ENCODE data around the gene ERC2.

The ERC2 gene

GRCh38 chr3:55654123-55654760 lies 814.0 kb downstream of the ERC2 start:
- FAIRE-seq: no peak

GRCh38 chr3:55651011-55651410 lies 817.3 kb downstream of the ERC2 start:
- no peak for FAIRE-seq

GRCh38 chr3:55650011-55650410 lies 818.3 kb downstream of the ERC2 start:
- FAIRE-seq: no peak

DNA sequence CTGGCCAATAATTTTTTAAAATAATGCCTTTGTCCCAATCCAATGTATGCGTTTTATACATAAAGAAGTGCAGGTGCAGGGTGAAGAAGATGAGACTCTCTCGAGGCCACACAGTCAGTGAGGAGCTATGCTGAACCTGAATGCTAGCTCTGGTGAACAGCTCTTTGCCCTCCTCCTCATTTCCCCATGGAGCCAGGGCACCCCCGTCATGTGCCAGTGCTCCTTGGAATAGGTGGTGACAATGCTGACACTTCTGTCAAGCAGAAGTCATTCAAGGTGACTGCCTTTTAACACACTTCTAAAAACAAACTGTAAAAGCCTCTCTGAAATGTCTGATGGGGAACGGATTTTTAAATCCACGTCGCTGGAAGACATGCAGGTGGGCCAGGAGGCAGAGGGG lies 818.7 kb downstream of the ERC2 start:
- FAIRE-seq: no peak

GRCh38 chr3:55648591-55649318 lies 819.5 kb downstream of the ERC2 start:
- FAIRE-seq: no peak

GRCh38 chr3:55647670-55648069 lies 820.6 kb downstream of the ERC2 start:
- FAIRE-seq: no peak

DNA sequence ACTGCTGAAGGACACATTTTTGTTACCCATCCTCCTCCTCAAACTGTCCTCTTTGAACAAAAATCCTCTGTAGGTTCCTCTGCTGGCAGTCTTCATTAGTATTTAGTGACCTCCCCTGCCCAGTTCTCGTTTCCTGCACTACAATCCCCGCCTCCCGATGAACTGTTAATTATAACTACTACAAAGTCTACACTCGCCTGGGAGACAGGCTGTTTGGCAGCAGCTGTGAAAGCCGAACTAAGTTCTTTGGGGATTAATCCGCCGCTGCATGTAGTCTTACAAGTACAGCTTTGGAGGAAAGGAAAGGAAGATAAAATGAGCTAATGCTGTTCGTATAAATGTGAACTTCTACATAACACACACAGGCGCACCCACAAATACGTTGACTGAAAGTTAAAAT lies 821.2 kb downstream of the ERC2 start:
- FAIRE-seq: no peak

GRCh38 chr3:55646121-55646520 lies 822.1 kb downstream of the ERC2 start:
- FAIRE-seq: no peak

DNA sequence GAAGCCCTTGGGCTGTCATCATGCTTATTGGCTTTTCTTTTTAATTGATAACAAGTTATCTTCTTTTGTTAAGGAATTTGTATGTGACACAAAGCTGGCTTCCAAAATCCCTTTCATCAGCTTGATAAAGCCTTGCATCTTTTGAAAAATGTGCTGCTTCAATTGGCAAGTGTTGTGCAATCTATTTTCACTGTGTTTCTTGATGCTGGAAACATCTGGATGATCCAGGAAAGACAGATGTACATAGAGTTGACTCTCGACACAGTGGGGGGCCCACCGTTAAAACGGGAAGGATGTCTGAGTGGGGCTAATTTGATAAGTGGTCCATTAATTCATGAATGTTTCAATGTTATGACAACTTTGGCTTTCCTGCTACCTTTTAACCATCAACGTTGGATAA lies 822.8 kb downstream of the ERC2 start:
- FAIRE-seq: no peak

DNA sequence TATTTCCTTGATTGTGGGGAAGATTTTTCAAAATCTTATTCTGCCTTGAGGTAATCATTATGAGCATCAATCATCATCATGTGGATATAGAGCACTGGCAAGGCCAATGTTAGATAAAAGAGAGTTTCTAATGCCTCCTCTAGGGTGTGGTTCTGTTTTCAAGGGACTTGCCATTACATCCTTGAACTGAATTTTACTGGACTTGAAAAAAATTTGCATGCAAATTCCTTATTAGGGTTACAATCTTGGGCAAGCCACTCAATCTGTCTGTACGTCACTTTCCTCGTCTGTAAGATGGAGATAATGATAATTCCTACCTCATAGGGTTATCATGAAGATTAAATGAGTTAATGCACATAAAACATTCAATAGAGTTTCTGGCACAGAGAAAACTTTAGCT lies 825.0 kb downstream of the ERC2 start:
- no peak for FAIRE-seq

DNA sequence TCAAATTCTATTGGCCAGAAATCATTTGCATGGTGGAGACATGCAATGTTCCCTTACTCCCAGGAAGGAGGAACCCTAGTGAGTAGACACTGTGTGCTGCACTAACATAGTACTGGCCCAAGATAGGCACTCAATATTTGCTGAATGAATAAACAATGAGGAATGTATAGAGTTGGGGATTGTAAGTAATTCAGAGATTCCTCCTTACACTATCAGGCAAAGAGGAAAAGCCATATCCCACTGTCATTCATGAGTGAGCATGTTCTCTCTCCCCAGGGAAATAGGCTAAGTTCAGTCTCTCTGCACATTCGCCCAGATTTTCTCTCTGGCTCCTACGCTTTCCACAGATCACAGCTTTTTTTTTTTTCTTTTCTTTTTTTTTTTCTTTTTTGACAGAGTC lies 826.3 kb downstream of the ERC2 start:
- FAIRE-seq: no peak

DNA sequence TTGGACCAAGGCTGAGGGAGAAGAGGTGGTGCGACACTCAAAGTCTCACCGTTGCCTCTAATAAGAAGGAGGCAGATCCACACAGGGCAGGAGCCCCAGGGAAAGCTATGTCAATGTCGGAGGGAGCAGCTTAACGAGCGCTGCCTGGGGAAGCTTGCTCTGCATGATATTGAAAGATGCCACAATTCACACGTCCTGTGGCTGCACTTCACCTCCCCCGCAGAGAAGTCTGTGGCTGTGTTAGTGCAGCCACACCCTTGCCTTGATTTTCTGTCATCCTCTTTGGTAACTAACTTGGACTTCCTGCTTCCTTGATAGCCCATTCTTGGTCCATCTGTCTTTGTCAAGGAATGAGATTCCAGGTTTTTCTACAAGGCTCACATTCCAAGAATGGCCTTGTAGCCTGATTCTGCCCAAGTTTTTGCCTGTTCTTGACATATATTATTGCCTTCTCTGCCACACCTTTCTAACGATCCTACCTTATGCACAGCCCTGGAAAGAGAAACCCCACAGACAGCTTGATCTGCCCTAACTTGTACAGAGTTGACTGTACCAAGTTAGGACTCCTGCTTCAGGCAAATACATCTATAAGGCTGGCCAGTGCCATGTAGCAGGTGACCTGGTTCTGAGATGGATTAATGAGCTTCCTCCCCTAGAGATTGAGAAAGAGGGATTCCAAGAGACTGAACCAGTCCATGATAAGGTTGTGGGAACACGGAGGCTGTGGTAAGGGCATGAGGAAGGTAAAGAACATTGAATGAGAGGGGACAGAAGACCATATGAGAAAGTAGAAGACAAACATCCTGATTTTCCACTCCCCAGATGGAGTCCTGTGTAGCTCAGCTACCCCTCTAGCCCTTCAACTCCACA lies 828.1 kb downstream of the ERC2 start:
- FAIRE-seq: no peak

- FAIRE-seq: no peak
Observed at GRCh38 chr3:55639143-55639542, 829.1 kb downstream of the ERC2 start.

DNA sequence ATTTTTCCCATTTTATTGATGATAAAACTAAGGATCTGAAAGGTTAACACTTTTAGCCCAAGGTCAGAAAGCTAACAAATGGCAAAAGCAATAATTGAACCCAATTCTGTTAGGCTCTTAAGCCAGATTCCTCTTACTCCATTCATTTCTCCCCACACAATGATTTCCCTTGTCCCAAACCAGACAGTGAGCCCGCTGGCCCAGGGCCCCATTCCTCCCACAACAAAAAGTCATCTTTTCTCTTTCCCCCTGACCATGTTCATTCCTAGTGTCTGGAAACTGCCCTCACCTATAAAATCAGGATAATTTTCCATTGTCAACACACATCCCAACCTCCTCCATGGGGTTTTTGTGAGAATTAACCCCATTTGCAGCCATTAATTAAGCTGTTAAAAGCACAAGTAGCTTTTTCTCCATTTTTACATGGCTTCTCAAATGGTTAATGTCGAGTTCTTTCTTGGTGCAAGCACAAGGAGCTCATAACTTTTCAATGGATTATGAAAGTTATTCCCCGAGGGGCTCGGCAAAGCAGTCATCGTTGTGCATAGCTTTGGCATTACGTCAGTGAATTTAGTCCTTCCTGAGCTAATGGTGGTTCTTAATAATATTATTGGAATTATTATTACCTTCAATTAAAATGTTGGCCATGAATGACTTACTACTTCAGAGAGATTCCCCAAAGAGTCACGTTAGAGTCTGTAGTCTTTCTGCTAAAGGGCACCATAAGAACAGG lies 830.2 kb downstream of the ERC2 start:
- FAIRE-seq: no peak

DNA sequence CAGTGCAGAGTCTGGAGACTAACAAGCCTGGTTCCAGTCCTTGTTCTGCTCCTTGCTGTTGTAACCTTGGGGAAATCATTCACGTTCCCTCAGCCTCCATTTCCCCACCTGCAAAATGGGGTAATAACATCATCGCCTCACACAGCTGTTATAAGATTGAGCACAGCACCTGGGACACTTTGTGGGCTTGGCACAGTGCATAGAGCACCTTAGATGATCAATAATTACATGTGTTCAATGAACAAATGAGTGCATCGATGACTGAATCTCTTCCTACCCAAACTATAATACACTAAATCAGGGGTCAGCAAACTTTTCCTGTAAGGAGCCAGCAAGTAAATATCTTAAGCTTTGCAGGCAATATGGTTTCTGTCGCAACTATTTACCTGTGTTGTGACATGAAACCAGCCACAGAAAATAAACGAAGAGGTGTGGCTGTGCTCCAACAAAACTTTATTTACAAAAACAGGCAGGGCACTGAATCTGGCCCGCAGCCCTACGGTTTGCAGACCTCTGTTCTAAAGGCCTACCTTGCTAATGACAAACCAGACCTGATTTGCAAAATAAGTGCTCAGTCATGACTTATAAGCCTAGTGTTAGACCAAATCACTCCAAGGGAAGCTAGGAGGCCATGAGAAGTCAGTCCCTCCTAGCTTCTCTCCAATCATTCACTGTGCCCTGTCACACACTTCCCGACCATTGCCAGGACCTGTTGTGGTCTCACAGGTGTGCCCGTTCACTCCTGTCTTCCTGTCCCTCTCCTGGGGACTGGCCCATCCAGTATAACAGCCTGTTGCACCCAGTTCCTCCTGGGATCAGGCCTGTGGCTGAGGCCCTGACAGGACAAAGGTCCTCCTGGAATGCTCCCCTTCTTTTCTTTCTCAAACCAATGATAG lies 831.7 kb downstream of the ERC2 start:
- no peak for FAIRE-seq

DNA sequence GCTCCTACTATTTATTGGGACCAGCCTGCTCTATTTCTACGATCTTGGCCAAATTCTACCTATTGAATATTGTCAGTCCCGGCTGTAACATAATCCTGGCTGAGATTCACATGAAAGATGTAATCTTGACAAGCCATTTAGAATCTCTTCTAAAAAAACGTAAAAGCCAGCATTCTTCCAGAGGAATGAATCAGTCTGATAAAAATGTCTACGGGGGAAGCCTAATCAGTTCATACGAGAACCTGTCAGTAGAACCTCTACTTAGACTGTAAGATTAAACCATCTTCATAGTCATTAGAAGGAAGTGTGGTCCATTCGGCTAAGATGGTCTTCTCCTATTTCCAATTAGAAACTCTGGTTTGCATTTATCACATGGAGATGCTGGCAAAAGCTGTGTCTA lies 833.9 kb downstream of the ERC2 start:
- no peak for FAIRE-seq

- no peak for FAIRE-seq
Observed at GRCh38 chr3:55633333-55633732, 834.9 kb downstream of the ERC2 start.

DNA sequence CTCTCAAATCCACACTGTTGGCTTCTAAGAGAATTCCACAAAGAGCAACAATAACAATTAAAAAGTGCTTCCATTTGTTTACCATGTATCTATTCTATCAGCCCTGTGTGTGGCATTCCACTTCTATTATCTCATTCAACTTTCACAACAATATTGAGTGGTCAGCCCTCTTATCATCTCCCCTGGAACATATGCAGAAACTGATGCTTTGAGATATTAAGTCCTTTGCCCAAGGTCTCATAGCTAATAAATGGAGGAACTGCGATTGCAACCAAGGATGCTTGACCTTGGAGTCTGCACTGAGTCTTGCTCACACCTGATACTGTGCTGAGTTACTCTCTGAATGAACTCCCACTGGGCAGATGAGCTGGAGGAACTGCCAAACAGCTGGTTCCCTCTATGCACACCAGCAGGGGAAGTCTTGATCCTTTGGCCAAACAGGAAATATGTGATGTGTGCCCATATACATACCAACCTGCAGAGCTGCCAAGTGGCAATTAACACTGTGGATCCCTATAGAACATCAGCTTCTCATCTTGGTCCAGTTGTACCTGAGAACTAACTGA lies 836.4 kb downstream of the ERC2 start:
- no peak for FAIRE-seq

DNA sequence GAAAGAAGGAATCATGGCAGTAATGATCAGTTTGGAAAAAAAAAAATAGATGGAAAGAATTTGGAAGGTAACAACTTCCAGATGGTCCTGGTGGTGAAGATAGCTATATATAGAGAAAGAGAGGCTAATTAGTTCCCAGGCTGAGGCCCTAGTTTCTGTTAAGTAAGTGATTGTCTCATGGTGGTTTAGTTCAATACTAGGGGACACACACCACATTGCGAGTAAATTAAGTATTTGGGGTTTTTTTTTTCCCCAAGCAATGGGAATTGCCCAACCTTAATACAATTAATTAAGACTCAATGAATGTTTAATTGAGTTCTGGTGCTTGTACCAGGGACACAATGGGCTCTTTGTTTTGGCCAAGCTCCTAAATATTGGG lies 837.4 kb downstream of the ERC2 start:
- no peak for FAIRE-seq

- no peak for FAIRE-seq
Observed at GRCh38 chr3:55630280-55630920, 837.9 kb downstream of the ERC2 start.

DNA sequence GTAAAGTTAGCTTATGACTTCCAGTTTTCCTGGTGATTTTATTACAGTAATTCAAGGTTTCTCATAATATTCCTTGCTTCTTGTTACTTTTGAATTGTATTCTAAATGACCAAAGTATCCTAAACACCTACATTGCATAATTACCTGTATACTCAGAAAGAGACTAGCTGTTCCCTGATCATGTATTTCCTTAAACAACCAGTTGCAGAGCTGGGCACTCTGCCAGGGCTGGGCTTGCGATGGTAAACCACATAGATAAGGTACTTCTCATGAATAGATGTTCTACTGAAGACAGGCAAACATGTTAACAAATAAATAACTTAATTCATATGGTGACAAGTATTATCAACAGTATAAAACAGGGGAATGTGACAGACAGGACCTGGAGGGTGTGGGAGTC lies 838.8 kb downstream of the ERC2 start:
- no peak for FAIRE-seq

Data from colon (tissue), 2 donors.